Activated CD8-positive, alpha-beta memory T cell treated with anti-CD3 and anti-CD28 coated beads for 36 hours (primary cell): ENCODE data around the gene PHLDA2. TPM values are rescaled to one million over a fixed set of nuclear protein-coding genes. Genes with fewer than 3 reads are reported as not detected.

Experiments used
- CTCF ChIA-PET: fragments of 350-600 bp; sonication (Branson Sonifier 250); formaldehyde crosslinking; loops from one replicate; lab custom pipeline; 2021; ENCODE audit warnings: antibody characterized with exemption; lab: Charles Lee
- POLR2A ChIA-PET: fragments of 350-600 bp; sonication (Branson Sonifier 250); formaldehyde crosslinking; loops from one replicate; lab custom pipeline; 2021; ENCODE audit warnings: antibody characterized with exemption; lab: Charles Lee
- total RNA-seq, 2 experiments: library from RNA; stranded (reverse); gene quantifications; one replicate each; pipeline ENCODE4 v1.2.3, GENCODE V29; 2021

PHLDA2 gene
- 1 to 10 TPM; 3.0 to 3.5 TPM for total RNA-seq

GRCh38 chr11:2928605-2929530 is at the start of gene PHLDA2:
Gene PHLDA2 (minus strand): TSS chr11:2929420. CDS start chr11:2929364, 56 bp downstream.
- POLR2A ChIA-PET, result interaction anchor here (0.7 to 1.8 kb wide), 9 partner anchors 10 to 551 kb away, joined by 3 to 8 read pairs (median 3); partner anchors contain the start of gene CARS1
- CTCF ChIA-PET, result interaction anchor here (0.8 to 5.5 kb wide), 10 partner anchors 7 to 397 kb away, joined by 3 to 39 read pairs (median 6); no protein-coding TSS in a partner anchor

GRCh38 chr11:2977113-2977512 is 47.9 kb upstream of the PHLDA2 start:
- ChIA-PET POLR2A (no interaction called here), CTCF (no interaction called here)

- CTCF ChIA-PET, result interaction anchor here (0.6 to 2.8 kb wide), 8 partner anchors 11 to 115 kb away, joined by 3 to 10 read pairs (median 4); no protein-coding TSS in a partner anchor
- POLR2A ChIA-PET, result interaction anchor here (0.5 to 1.1 kb wide), 2 partner anchors 16 to 74 kb away, joined by 3 to 4 read pairs; partner anchors contain the start of gene NAP1L4
These were observed 47.3 kb upstream of the PHLDA2 start for GRCh38 chr11:2976294-2977063.

- ChIA-PET CTCF (interaction anchor here (0.9 to 2.8 kb wide), 13 partner anchors 11 to 442 kb away, joined by 3 to 10 read pairs (median 3); no protein-coding TSS in a partner anchor), POLR2A (interaction anchor here (1.1 kb wide), 1 partner anchor 75 kb away, joined by 3 read pairs; no protein-coding TSS in a partner anchor)
These were observed 46.4 kb upstream of the PHLDA2 start for GRCh38 chr11:2975594-2975993.

- POLR2A ChIA-PET, result interaction anchor here (1.2 kb wide), 1 partner anchor 12 kb away, joined by 7 read pairs; no protein-coding TSS in a partner anchor
These were observed 45.1 kb upstream of the PHLDA2 start for GRCh38 chr11:2974272-2974671.

GRCh38 chr11:2968341-2968900 is 39.2 kb upstream of the PHLDA2 start:
- ChIA-PET CTCF (interaction anchor here (0.8 to 1.4 kb wide), 5 partner anchors 11 to 37 kb away, joined by 3 to 4 read pairs (median 3); no protein-coding TSS in a partner anchor), POLR2A (interaction anchor here (0.5 kb wide), 1 partner anchor 15 kb away, joined by 5 read pairs; no protein-coding TSS in a partner anchor)

More at GRCh38 chr11:2974272-2974671, 45.1 kb upstream of the PHLDA2 start:
- CTCF ChIA-PET, result interaction anchor here (0.8 to 2.8 kb wide), 5 partner anchors 15 to 117 kb away, joined by 3 to 10 read pairs (median 5); no protein-coding TSS in a partner anchor

- POLR2A ChIA-PET, result no interaction called here
These were observed 35.6 kb upstream of the PHLDA2 start for GRCh38 chr11:2964782-2965181.

GRCh38 chr11:2963761-2964160 is 34.5 kb upstream of the PHLDA2 start:
- CTCF ChIA-PET, result no interaction called here
- POLR2A ChIA-PET, result no interaction called here

More at GRCh38 chr11:2964782-2965181, 35.6 kb upstream of the PHLDA2 start:
- CTCF ChIA-PET, result interaction anchor here (1.0 kb wide), 1 partner anchor 19 kb away, joined by 3 read pairs; no protein-coding TSS in a partner anchor

- ChIA-PET POLR2A (no interaction called here), CTCF (no interaction called here)
These were observed 34.0 kb upstream of the PHLDA2 start for GRCh38 chr11:2963112-2963754.

- ChIA-PET POLR2A (interaction anchor here (0.7 kb wide), 3 partner anchors 12 to 73 kb away, joined by 3 to 10 read pairs (median 3); no protein-coding TSS in a partner anchor), CTCF (interaction anchor here (1.2 kb wide), 1 partner anchor 53 kb away, joined by 5 read pairs; no protein-coding TSS in a partner anchor)
These were observed 31.9 kb upstream of the PHLDA2 start for GRCh38 chr11:2961080-2961479.

GRCh38 chr11:2960139-2960538 is 30.9 kb upstream of the PHLDA2 start:
- POLR2A ChIA-PET, result no interaction called here
- CTCF ChIA-PET, result interaction anchor here (1.0 to 1.3 kb wide), 2 partner anchors 20 to 132 kb away, joined by 3 to 4 read pairs; no protein-coding TSS in a partner anchor

- CTCF ChIA-PET, result interaction anchor here (0.6 kb wide), 1 partner anchor 798 kb away, joined by 3 read pairs; no protein-coding TSS in a partner anchor
- POLR2A ChIA-PET, result no interaction called here
These were observed 29.0 kb upstream of the PHLDA2 start for GRCh38 chr11:2958251-2958650.

GRCh38 chr11:2955906-2956476 is 26.8 kb upstream of the PHLDA2 start:
- ChIA-PET POLR2A (interaction anchor here (0.7 kb wide), 1 partner anchor 117 kb away, joined by 3 read pairs; no protein-coding TSS in a partner anchor), CTCF (no interaction called here)

- POLR2A ChIA-PET, result no interaction called here
These were observed 25.0 kb upstream of the PHLDA2 start for GRCh38 chr11:2954263-2954662.

GRCh38 chr11:2952290-2952689 is 23.1 kb upstream of the PHLDA2 start:
- POLR2A ChIA-PET, result no interaction called here
- CTCF ChIA-PET, result no interaction called here

More at GRCh38 chr11:2954263-2954662, 25.0 kb upstream of the PHLDA2 start:
- CTCF ChIA-PET, result no interaction called here

- ChIA-PET CTCF (no interaction called here), POLR2A (no interaction called here)
These were observed 22.3 kb upstream of the PHLDA2 start for GRCh38 chr11:2951231-2952110.
